Activated CD4-positive, alpha-beta memory T cell treated with anti-CD3 and anti-CD28 coated beads, Interleukin-2, amount 10 ng/mL, durations not matched to agents 7 days and 5 days (primary cell): ENCODE results near the gene CYP11A1. TPM values are rescaled to one million over a fixed set of nuclear protein-coding genes. Genes with fewer than 3 reads are reported as not detected.

Experiments used
- total RNA-seq, 2 experiments: library from RNA; stranded (reverse); gene quantifications; one replicate each; pipeline ENCODE4 v1.2.3, GENCODE V29; 2021

Gene CYP11A1
- total RNA-seq, 2 experiments from 2014 or later = not detected

Other genes starting within 250 kb of the CYP11A1 start
- under 1 TPM in 1 of 2 experiments, not detected in 1; 0.08 TPM for gene ISLR2, start 237.1 kb downstream of the CYP11A1 start, total RNA-seq
- gene ISLR, start 193.9 kb downstream of the CYP11A1 start, total RNA-seq = not detected
- gene STRA6, start 164.9 kb downstream of the CYP11A1 start, total RNA-seq = not detected
- gene CCDC33, start 131.3 kb downstream of the CYP11A1 start, total RNA-seq = not detected
- gene SEMA7A, start 66.3 kb upstream of the CYP11A1 start, total RNA-seq = 1 to 10 TPM; 3.8 to 4.3 TPM
- 10 to 100 TPM; 54.7 to 61.3 TPM for gene UBL7, start 93.5 kb upstream of the CYP11A1 start, total RNA-seq
- 10 to 100 TPM; 49.2 to 52.1 TPM for gene ARID3B, start 173.6 kb upstream of the CYP11A1 start, total RNA-seq
- gene CLK3, start 248.2 kb upstream of the CYP11A1 start, total RNA-seq = 100 to 1,000 TPM; 133 to 136 TPM